Endometrium (tissue), 2 donors: Measurements from ENCODE around the gene CUL1.
"Not testable (repeated sequence)": the region's sequence is repeated elsewhere in the genome, so short reads cannot be mapped to it uniquely, and the experiment has no call there.

Source experiments
- FAIRE-seq: peaks from 2 replicates; lab custom pipeline; 2012; peaks lifted over from hg19 to GRCh38; lab: Jason Lieb, UNC
- donor health status: control.
- donor health status: control.

CUL1 gene

DNA sequence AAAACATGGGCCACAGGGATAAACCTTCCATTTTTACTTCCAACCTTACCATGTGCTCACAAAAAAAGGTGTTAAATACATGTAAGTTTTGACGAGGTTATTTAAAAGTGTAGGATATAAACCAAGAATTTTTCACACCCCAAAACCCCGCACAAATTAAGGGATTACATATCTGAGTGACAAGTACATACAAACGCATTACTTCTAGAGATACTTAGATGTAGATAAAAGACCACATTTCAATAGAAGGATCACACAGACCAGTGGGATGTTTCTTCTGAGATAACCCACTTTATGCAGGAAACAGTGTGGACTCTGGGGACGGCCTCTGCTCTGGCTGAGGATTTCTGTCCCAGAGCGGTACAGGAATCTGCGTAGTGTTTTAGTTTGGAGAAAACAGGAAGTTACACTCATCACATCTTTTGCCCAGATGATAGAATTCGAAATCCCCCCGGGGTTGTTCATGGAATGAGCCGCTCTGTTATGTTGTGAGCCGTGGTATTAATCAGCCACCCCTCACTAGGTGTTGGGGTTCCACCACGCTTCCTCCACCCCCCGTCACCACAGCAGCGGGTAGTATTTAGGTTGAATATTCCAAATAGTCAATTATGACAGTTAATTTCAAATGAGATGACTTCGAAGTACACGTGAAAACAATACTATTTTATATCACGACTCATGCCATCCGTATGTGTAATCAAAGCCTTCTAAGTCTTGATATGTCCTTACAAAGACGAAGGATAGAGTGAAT lies 1.3 kb upstream of the CUL1 start:
- no peak for FAIRE-seq

DNA sequence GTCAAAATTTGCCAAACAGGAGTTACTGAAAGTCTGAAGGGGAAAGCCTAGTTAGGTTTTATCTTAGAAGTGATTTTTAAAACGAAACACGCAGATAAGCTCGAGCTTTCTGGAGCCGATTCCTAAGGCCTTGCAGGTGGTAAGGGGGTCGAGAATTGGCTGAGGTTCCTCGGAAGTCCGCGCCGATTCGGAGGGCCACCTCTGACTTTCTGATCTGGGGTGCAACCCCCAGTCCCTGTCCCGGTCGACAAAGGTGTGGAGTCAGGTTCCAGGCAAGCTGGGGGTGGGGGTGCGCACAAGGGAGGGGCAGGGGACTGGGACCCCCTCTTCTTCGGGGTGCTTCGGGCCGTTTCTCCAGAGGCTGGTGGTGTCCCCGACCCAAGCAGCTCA lies 701 bp upstream of the CUL1 start:
- FAIRE-seq: no peak

DNA sequence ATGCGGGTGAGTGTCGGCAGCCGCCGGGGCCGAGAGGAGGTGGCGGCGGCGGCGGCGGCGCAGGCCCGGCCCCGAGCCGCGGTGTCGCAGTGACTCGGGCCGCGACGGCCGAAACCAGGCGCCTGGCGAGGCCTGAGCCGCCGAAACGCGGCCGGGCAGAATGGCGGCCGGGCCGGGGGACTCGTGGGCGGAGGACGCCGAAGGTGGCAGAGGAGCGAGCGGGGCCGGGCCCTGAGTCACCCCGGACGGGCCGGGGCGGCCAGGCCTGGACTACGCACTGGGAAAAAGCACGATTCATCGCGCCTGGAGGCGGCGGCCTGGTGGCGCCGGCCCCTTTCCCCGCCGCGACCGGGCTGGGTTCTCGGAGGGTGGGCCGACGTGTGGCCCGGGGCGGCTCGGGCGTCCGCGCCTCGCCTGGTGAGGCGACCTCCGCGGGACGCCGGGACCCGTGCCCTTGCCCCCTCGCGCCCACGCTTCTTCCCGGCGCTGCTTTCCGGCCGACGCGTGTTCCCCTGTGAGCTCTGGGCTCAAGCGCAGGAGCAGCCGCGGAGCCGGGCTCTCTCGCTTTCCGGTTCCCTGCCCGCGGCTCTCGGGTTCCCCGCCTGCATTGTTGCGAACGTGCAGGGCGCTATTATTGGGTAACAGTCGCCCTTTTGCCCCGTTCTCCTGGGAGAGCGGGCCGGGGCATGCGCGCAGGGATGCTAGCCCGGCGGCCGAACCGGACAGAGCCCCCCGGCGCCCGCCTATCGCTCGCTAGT lies 500 bp downstream of the CUL1 start:
- FAIRE-seq: no peak

DNA sequence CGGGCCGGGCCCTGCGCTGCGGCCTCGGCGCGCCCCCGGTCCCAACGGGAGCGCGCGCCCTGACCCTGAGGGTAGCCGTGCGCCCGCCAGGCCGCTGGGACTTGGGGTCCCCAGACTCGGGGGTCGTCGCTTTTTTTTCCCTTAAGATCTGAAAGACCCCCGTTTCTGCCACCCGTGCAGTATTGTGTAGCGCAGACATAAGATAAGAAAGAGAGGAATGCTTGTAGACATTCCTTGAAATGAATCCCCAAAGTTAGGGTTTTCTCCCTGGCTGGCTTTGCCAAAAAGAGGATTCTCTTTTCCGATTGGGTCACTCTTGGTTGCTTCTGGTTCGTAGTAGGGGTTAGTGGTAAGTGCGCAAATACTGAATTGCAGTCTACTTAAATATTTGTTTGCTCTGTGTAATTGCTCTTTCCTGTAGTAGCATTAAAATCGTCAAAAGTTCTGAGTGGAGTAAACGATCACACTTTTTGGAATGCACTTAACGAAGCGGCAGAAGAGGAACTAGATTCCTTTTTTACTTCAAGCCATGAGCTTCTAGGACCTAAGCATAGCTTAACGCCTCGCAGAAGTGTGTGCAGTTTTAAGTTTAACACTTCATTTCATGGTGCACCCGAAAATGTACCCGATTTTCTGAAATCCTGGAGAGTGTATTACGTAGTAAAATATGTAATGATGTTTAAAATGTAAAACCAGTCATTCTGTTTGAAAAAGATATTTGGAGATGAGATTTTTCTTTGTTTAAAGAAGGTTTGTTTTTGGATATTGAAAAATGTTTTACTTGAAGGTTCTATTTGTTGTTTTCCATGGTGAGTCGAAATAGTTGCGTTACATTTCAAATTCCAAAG lies 1.3 kb downstream of the CUL1 start:
- FAIRE-seq: no peak

DNA sequence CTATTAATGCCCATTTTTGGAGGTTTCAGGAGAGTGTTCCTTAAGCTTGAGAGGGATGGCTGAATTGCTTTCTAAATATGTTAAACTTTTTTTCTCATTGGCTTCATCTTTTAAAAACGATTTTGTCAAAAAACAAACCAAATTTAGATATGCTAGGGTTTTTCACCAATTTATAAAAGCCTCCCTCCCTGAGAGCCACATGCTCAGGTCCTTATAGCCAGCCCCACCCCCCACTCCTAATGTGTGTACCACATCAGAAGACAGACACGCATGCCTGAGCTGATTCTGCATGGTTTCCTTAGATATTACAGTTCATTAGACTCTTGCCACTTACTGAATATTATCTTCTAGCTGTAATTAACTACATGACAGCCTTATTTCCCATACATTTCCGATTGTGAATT lies 2.0 kb downstream of the CUL1 start:
- FAIRE-seq: no peak

DNA sequence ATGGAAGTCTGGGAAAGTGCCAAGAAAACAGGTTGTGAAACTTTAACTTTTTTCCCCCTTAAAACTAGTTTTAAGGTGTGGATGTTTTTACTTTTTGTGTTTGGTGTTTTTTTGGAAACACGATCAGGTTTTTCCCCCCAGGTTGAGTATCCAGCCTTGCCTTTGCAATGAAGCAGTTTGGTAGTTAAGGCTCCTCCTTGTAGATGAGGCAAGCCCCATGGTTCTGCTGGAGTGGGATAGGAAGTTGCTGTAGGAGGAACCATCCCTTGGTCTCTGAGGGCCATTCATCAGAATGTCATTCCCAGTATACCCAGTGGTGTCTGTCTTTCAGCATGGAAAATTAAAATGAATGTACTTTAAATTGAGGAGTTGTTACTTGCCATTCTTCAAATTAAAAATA lies 2.7 kb downstream of the CUL1 start:
- FAIRE-seq: no peak

DNA sequence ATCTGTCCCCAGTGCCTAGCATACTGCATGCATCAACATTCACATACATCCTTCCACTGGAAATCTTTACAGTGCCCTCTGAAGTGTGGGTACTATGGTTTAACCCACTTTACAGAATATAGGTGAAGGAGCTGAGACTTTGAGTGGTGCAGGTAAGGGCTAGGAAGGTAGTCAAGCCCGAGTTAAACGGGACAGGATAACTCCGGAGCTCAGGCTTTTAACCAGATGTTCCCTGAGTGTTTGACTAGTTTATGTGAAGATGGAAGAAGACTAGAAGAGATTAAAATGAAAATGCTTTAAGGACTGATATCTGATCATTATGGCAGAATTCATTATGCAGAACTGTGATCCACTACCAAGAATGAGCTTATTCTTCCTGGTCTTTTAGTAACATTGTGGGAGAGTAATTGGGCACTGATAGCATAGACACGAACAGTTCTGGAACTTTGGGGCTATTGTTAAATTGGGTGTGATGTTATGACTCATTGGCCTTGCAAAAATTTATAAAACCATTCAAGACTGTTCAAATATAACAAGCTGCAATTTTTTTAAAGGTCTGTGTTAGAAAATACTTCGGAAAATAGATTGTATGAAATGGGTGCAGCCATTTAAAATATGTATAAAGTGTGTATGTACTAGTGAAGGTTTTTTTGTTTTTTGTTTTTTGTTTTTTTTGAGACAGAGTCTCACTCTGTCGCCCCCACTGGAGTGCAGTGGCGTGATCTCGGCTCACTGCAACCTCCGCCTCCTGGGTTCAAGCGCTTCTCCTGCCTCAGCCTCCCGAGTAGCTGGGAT lies 4.4 kb downstream of the CUL1 start:
- FAIRE-seq: no peak

DNA sequence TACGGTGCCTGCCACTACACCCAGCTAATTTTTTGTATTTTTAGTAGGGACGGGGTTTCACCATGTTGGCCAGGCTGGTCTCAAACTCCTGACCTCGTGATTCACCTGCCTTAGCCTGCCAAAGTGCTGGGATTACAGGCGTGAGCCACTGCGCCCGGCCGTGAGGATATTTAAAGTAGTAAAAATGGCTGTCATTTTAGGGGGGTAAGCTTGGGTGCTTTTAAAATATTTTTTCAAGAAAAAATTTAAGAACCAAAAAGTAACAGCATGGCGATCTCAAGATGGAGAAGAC lies 4.9 kb downstream of the CUL1 start:
- not testable (repeated sequence) for FAIRE-seq

DNA sequence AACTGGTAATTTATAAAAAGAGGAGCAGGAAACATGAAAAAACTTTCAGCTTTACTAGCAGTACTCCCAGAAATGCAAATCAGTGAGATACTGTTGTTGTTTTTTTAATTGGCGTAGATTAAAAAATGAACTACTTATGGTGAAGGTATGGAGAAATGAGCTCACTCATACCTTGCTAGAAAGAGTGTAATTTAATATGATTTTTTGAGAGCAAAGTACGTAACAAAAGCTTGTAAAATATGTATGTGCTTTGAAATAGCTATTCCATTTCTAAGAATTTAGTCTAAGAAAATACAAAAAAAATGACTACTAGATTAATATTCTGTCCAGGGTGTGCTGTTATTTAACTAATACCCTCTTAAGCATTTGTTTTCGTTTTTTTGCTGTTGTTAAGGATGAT lies 5.5 kb downstream of the CUL1 start:
- FAIRE-seq: no peak

DNA sequence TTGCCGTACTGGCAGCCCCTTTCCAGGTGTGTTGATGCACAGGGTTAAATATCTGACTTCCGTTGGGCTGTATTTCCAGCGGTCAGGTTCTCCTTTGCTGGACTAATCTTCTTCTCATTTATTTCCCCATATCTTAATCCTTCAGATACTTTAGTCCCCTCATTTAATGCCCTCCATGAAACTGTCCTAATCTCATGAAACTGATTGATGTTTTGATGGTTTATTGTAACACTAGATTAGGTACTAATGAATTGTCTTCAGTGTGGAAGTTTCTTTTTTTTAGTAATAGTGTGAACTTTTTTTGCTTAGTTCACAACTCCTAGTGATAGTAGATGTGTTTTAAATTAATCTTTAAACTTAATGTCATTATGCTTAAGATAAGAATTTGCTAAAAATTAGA lies 6.3 kb downstream of the CUL1 start:
- no peak for FAIRE-seq

DNA sequence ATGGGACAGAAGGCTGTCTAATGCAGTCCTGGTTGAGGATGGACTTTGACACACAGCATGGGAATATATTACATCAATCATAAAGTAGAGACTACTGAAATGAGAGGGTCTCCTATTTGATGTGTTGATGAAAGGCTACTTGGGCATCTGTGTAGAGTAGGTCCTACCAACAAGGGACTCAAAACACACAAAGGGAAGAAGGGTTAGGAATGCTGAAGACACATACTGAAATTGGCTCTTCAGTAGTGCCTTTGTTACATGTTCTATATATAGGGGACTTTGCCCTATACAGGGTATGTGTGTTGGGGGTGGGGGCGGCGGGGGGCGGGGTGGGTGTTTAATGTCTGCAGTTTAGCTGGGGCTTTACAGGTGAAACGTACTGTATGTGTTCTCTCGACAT lies 7.7 kb downstream of the CUL1 start:
- no peak for FAIRE-seq

DNA sequence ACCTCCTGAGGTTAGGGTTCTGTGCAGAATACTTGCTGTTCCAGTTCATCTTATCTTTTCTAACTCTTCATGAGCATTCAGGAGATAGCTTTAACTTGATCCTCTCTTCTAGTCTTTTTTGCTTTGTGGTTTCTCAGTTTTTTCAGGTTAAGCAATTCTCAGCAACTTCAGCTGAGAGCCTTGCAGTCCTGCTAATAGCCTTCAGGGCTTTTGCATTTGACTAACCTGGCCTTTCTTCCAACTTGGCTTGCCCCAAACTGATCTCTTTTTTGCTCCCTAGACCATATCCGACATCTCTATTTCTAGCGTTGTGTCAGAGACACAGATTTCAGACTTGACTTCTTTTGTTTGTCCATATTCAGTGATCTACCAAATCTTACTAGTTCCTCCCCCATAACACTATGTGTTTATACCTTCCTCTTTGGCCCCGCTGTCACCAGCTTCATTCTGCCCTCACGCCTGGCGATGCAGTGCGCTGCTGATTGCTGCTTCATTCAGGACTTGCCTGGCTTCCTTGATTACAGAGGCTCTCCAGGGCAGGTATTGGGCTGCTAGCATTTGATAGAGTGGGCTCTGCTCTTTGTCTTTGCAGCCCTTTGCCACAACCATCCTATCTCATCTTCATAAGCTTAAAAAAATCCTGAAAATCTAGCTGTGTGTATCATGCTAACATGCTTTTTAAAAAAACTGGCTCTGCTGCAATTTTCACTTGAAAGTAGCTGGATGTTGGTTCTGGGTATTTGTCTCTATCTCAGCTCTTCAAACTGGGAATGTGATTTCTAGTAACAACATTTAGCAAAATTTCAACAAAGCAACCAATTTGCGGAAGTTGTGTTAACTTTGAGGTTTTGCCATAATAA lies 9.6 kb downstream of the CUL1 start:
- no peak for FAIRE-seq

DNA sequence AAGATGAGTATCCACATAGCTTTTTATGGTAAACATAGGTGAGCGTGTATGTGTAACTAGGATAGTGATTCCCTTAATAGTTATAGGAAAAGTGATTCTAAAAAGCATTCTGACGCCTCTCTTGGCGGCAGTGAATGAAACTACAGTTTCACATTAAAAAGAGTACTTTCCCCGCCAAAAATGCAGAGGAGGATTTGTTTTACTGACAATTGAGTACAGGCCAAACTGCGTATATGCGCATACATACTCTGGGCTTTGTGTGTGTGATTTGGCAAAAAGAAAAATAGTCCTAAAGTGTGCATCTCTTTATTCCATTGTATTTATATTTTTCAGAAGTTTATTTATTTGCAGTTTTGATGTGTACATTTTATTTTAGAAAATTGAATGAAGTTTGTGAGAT lies 10.3 kb downstream of the CUL1 start:
- no peak for FAIRE-seq

DNA sequence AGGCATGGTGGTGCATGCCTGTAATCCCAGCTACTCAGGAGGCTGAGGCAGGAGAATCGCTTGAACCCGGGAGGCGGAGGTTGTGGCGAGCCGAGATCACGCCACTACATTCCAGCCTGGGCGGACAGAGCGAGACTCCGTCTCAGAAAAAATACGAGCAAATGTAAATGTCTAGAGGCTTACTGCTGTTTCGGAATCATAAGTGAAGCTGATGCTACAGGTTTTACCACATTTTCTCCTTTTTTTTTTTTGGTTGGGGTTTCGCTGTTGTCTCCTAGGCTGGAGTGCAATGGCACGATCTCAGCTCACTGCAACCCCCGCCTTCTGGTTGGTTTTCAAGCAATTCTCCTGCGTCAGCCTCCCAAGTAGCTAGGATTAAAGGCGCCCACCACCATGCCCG lies 11.7 kb downstream of the CUL1 start:
- not testable (repeated sequence) for FAIRE-seq

DNA sequence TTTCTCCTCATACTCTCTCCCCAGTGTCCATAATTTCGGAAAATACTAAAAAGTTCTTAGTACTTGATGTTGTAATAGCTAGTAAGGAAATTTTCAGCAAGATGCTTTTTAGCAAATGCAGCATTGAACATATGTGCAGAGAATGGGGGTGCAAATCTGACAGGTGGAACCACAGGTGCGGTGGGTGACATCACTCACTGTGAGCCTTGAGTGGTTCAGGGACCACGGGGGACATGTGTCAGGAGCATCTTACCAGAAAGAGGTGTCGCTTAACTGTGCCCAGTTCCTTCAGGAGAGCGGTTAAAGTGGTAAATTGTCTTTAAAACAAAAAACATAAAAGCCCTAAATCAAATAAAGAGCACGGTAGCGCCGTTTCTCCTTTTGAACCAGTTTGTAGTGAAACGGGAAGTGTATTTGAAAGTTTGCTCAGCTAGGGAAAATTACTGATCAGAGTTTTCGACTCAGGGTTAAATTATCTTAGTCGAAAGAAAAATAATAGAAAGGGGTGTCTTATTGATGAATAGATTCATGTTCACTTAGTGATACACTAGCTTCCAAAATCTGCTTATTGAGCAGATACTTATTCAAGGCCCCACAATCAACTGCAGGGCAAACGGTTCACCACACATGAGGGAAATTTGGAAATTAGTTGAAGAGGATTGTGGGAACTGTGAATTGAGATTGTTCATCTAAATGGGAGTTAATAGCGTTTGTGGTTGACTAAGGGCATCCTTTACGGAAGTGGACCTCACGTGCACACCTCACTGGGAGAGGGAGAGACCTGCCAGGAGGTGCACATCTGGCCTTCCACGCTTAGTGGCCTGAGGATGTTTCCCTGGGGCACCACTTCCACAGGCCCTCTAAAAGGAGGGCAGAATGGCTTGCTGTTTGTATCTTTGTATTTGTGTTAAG lies 12.7 kb downstream of the CUL1 start:
- FAIRE-seq: no peak

DNA sequence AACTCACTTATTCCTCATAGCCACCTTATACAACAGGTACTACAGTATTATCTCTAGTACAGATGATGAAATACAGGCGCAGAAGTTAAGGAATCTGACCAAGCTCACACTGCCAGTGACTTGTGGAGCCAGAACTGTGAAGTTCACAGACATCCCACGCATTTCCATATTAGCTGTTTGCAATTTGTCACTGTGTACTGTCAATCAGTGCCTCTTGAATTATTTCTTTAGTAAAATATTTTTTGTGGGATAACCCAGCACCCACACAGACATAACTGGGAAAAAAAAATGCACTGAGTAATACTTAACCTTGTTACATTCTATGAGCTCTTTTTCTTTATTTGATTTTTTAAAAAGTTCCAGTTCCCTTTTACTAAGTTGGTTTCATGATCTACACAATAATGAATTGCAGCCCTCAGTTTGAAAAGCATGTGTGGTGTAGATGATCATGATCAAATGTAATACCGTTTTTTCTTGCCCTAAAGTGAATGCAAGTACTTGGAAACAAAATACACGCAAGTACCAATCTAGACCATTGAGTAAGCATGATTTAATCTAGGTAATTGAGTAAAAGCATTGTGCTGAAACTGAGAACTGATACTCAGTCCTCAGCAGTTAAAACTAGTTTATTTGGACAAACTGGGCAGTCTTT lies 14.1 kb downstream of the CUL1 start:
- FAIRE-seq: no peak

DNA sequence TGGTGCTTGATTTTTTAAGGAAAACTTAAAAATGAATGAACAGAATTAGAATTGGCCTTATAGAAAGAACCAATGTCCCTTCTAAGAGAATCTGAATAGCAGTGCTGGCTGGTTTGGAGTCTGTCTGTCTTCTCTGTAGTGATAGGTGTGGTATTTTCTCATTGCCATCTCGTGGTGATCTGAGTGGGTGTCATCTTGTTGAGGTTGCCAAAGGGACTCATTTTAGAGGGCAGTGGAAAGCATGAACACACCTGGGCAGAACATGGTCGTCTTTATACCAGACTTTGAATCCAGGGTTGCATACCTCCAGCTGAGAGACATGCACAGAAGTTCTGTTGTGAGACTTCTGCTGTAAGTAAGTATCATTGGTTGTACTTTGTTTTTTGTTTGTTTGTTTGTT lies 15.8 kb downstream of the CUL1 start:
- no peak for FAIRE-seq

DNA sequence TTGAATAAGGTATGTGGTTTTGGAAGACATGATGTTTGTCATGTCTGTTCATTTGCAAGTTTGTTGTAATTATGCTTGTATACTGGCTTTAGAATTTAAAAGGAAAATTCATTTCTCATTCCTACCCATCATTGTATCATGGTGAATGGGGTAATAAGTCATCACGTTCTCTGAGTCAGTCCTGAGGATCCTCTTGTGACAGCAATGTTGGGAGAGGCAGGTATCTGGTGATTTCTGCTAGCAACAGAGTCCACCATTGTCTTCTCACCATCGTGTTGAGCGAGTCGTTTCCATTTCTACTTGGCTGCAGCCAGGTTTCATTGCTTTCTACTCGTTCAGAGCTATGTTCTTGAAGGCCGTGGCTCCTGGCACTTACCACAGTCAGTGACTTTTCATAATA lies 16.3 kb downstream of the CUL1 start:
- no peak for FAIRE-seq

DNA sequence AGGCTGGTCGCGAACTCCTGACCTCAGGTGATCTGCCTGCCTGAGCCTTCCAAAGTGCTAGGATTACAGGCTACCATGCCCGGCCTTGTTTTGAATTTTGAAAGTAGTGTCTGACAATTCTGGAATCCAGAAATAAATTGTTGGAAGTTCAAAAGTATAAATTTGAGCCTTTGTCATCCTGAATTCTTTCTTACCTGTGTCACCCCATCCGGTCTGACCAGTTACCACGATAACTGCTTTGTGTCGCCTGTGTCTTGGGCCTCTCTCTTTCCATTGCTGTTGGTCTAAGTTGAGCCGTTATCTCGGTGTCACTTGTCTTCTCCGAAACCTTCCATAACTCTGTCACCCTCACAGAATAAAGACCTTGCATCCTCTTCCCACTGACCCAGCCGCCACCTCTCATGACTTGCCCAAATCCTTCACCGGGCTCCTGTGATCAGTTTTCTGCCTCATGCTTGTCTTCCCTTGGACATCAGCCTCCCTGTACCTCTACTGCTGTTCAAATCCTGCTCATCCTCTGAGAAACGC lies 18.6 kb downstream of the CUL1 start:
- no peak for FAIRE-seq

DNA sequence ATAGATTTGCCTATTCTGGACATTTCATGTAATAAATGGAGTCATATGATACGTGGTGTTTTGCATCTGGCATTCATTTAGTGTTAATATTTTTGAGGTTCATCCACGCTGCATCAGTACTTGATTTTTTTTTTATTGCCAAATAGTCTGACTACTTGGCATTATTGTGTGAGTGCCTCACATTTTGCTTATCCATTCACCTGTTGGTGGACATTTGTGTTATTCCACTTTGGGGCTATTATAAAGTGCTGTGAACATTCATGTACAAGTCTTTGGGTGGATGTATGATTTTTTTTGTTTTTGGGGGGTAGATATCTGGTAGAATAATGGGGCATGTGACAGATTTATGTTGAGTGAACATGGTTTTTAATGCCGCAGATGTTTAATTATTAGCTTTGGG lies 19.7 kb downstream of the CUL1 start:
- no peak for FAIRE-seq
